Right atrium auricular region (tissue), 2 donors: ENCODE results near the gene CHIC2. TPM values are rescaled to one million over a fixed set of nuclear protein-coding genes. Genes with fewer than 3 reads are reported as not detected.
A peak's percentile ranks its signal among the peaks of the same experiment; 100 is the strongest.

Experiments used
- DNase-seq: peaks from one replicate; pipeline ENCODE4 v3.0.0-alpha.2; 2019; ENCODE audit warnings: low spot score
- H3K27ac ChIP-seq, 2 donors: fragments of 200-600 bp; sonication (generic); 1 replicate in 1 of 2; 2 replicates in 1 of 2; pipeline ENCODE4 v1.5.1; 2016 to 2019
- H3K27me3 ChIP-seq, 2 donors: fragments of 200-600 bp; sonication (generic); one replicate each; pipeline versions ENCODE4 v1.5.1 to v1.6.0; 2017 to 2019
- H3K36me3 ChIP-seq: fragments of 200-600 bp; sonication (generic); one replicate; pipeline ENCODE4 v1.5.1; 2016
- H3K4me1 ChIP-seq, 2 donors: fragments of 200-600 bp; sonication (generic); one replicate each; pipeline versions ENCODE4 v1.5.1 to v1.6.0; 2017 to 2019
- H3K4me3 ChIP-seq, 2 donors: fragments of 200-600 bp; sonication (generic); 1 replicate in 1 of 2; 2 replicates in 1 of 2; pipeline ENCODE4 v1.5.1; 2017 to 2019; ENCODE audit warnings: mild to moderate bottlenecking in 1 of 2, moderate library complexity in 1 of 2
- H3K9me3 ChIP-seq, 2 donors: fragments of 200-600 bp; sonication (generic); one replicate each; pipeline ENCODE4 v1.5.1; 2019
- total RNA-seq, 2 donors: library from RNA; depleted of rRNA; stranded (reverse); fragments of >200 nt; gene quantifications; one replicate each; pipeline ENCODE4 v1.1.0, GENCODE V29; 2016
- TF ChIP-seq, protein P1 (sequence below), 2 donors: fragments of 200-600 bp; sonication (generic); IDR thresholded peaks; one replicate each; pipeline ENCODE4 v1.5.1; 2019; ENCODE audit warnings: antibody characterized with exemption in 2 of 2

CHIC2 gene
- total RNA-seq, 2 donors from 2014 or later = 10.6 to 18.7 TPM

DNA sequence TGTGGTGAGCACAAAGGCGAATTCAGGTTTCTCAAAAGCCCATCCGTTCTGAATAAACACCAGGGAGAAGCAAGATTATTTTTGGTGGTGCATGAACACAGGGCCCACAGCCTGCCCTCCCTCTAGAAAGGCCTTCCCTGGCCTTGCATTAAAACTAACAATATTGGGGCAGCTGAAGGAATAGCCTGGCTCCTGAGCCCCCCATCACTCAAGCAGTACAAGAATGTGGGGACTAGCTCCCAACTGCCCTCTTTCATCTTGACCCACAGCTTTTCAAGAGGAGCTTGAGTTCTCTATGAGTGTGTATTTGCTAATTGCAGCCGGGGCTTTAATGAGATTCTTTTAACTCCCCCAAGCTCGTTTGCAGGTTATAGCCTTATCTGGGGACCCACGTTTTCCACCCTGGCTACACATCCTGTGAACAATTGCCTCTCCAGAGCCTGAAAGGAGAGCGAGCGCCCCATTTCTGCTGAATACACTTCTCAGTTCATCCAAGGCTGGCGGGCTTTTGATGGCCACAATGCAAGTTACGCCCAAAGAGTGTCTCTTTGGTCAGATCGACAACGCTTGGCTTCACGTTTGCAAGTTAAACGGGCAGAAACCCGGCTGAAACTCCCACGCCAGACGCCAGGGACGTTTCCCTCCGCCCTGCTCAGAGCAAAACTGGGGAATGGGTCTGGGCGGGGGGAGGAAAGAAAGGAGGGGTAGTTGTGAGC lies 30.9 kb upstream of the CHIC2 start:
- TF ChIP-seq, protein P1, sequence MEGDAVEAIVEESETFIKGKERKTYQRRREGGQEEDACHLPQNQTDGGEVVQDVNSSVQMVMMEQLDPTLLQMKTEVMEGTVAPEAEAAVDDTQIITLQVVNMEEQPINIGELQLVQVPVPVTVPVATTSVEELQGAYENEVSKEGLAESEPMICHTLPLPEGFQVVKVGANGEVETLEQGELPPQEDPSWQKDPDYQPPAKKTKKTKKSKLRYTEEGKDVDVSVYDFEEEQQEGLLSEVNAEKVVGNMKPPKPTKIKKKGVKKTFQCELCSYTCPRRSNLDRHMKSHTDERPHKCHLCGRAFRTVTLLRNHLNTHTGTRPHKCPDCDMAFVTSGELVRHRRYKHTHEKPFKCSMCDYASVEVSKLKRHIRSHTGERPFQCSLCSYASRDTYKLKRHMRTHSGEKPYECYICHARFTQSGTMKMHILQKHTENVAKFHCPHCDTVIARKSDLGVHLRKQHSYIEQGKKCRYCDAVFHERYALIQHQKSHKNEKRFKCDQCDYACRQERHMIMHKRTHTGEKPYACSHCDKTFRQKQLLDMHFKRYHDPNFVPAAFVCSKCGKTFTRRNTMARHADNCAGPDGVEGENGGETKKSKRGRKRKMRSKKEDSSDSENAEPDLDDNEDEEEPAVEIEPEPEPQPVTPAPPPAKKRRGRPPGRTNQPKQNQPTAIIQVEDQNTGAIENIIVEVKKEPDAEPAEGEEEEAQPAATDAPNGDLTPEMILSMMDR (IDR thresholded peaks at IDR 0.05) = no peak
- no peak overlapping the region for H3K27ac ChIP-seq
- H3K4me3 ChIP-seq = no peak overlapping the region
- no peaks in the 10 kb centered on the region for H3K36me3 ChIP-seq
- no peaks in the 10 kb centered on the region for H3K9me3 ChIP-seq
- no peak for DNase-seq
- H3K27me3 ChIP-seq = peaks cover 12 to 32% of the 10 kb centered on the region in 2 donors
- peaks cover 0 to 30% of the 10 kb centered on the region in 2 donors for H3K4me1 ChIP-seq

DNA sequence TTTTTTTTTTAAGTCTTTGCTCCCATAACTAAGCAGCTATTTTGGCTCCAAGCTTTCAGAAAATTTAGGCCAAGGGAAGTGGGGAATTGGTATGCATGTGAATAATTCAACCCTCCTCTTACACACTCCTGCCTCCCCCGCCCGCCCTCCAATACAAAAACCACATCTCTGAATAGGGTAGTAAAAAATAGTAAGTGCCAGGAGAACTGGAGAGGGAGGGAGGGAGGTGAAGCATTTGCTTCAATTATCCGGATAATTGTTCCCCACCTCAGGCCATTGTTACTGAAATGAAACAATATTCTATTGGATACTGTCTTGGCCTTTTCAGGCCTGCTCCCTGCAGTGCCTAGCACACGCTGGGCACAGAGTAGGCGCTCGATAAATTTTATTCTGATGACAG lies 30.0 kb upstream of the CHIC2 start:
- Histone ChIP-seq H3K9me3 (no peaks in the 10 kb centered on the region), H3K4me1 (peaks cover 0 to 21% of the 10 kb centered on the region in 2 donors), H3K27ac (no peak overlapping the region), H3K36me3 (no peaks in the 10 kb centered on the region), H3K4me3 (no peak overlapping the region), H3K27me3 (peaks cover 4 to 24% of the 10 kb centered on the region in 2 donors)
- TF ChIP-seq, protein P1 (IDR thresholded peaks at IDR 0.05) = no peak
- DNase-seq = no peak

DNA sequence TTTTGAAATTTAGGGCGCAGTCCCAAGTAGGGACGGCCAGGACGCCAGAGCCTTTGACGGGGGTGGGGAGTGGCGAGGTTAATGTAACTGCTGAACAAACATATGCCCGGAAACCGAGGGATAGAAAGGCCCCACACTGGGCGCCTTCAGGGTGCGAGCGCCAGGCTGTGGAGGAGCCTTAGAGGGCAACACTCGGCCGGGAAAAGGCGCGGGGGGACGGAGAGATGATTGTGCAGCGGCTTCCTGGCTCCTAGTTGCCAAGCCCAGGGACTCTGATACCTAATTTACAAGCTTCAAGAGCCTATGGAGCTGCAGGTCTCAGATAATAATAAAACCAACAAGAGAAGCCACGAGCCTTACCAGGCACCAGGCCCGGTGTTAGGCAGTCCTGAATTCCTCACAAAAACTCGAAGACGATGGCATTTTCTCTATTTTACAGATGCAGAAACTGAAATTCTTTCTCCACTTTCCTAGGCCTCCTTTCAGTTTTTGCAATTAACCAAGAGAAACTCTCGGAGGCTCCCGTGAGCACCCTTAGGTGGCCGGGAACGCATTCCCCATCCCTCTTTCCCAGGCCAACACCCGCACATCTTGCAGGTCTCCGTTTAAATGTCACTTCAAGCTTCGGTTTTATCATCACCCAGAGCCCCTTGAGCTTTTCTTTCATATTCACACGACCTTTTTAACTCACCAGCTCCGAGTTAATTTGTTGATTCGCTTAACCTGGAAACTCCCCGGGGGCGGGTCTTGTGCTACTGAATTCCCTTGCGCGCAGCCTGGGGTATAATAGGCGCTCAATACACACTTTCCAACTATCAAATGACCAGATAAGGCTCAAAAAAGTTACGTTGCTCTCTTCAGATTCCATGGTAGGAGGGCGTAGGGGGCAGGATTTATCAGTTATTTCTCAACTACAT lies 29.2 kb upstream of the CHIC2 start:
- Histone ChIP-seq H3K27ac (no peak overlapping the region), H3K4me3 (no peak overlapping the region), H3K36me3 (no peaks in the 10 kb centered on the region), H3K4me1 (peaks cover 0 to 18% of the 10 kb centered on the region in 2 donors), H3K27me3 (peaks cover 3 to 23% of the 10 kb centered on the region in 2 donors), H3K9me3 (no peaks in the 10 kb centered on the region)
- TF ChIP-seq, protein P1 (IDR thresholded peaks at IDR 0.05) = no peak
- DNase-seq = no peak

DNA sequence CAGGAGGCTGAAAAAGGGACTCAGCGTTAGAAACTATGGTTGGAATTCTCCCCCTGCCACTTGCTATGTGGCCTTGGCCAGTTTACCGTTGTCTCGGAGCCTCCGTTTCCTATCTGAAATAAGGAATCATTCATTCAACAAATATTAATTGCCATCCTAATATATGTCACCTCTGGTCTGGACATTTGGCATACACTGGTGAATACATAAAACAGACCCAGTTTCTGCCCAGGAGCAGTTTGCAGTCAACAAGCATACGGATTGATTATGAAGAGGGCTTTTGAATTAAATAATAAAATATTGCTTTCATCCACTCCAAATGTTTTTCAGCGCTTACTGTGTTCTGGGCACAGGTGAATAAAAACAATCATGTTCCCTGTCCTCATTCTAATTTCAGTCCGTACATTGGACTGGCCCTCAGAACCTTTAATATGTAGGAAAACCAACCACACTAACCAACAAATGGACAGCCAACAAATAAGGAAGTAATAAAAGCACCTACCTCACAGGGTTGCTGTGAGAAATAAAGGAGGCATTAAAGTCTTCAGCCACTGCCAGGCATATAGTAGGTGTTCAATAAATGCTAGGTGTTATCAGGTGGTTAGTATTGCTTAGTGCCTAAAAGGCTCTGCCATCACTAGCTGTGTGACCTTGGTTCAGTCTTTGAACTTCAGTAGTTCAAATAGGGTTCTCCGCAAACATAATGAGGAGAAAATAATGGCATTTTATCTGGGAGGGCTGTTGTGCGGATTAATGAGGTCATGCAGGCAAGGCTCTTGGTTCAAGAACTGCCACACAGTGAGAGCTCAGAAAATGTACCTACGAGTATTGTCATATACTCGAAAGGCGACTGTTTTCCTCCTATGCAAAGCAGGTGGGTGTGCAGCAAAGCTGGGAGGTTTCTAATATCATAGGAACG lies 28.3 kb upstream of the CHIC2 start:
- Histone ChIP-seq H3K27ac (peak overlapping the region in 1 of 2 donors; percentile 25), H3K4me1 (peaks cover 0 to 18% of the 10 kb centered on the region in 2 donors), H3K9me3 (no peaks in the 10 kb centered on the region), H3K4me3 (peak overlapping the region; percentile 30 to 52), H3K36me3 (no peaks in the 10 kb centered on the region), H3K27me3 (peaks cover 3 to 23% of the 10 kb centered on the region in 2 donors)
- TF ChIP-seq, protein P1 (IDR thresholded peaks at IDR 0.05) = no peak
- DNase-seq = no peak
